GM19193 (cell line): Measurements from ENCODE around the gene BDH2.

ENCODE experiments used
- POLR2A ChIP-seq: IDR thresholded peaks from 4 replicates; pipeline ENCODE4 v1.6.1; 2011; ENCODE audit not compliant: insufficient read depth, insufficient read length; ENCODE audit errors: extremely low read depth

Gene BDH2

DNA sequence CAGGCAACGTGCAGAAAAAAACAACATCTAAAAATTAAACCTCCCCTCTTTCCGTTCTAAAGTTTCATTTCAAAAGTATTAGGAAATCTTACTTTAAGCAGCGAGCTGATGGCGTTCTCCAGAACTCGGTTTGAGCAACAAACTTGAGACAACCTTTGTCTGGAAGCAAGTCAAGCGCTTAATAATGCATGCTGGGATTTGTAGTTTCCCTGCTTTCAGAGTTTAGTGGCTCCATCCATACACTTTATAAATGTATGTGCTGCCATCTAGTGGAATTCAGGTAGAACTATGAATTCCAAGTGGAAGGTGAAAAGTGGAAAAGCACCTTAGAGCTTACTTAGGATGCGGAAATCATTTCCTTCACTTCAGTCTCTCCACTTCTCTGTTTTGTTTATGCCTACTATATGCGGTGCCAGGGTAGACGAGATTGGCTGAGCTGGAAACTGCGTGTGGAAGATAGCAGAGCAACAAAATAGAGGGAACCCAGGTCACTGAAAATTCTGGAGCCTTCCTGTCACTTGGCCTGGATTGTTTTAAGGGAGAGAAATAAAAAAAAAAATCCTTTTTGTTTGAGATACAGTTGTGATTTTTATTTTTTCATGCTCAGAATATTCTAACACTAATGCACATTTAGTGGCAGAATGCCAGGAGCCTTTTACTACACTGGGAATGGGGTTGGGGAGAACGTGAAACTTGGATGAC, at the start of gene BDH2:
Gene BDH2, minus strand, starts transcription at position 144 of the 702 bp plus-strand sequence. CDS start 3,580 bp downstream, outside the sequence.
- no peak for TF ChIP-seq POLR2A

DNA sequence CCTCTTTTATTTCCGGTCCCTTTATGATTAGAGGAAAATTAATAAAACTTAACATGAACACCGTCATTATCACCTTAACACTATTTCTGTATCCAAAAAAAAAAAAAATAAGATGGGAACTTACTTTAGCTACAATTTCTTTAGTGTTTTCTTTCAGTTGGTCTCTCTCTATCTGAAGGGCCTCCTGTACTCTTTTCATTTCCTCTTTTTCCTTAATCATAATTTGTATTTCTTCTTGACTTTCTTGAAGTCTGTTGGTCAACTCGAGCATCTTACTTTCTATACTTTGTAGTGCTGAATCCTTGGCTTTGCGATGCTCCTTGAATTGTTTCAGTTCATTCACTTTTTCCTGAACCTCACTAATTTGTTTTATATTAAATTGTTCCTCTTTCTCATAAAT, 45.3 kb upstream of the BDH2 start:
- TF ChIP-seq POLR2A = no peak

- no peak for TF ChIP-seq POLR2A
Measured at GRCh38 chr4:103137446-103137827, 37.8 kb upstream of the BDH2 start.

DNA sequence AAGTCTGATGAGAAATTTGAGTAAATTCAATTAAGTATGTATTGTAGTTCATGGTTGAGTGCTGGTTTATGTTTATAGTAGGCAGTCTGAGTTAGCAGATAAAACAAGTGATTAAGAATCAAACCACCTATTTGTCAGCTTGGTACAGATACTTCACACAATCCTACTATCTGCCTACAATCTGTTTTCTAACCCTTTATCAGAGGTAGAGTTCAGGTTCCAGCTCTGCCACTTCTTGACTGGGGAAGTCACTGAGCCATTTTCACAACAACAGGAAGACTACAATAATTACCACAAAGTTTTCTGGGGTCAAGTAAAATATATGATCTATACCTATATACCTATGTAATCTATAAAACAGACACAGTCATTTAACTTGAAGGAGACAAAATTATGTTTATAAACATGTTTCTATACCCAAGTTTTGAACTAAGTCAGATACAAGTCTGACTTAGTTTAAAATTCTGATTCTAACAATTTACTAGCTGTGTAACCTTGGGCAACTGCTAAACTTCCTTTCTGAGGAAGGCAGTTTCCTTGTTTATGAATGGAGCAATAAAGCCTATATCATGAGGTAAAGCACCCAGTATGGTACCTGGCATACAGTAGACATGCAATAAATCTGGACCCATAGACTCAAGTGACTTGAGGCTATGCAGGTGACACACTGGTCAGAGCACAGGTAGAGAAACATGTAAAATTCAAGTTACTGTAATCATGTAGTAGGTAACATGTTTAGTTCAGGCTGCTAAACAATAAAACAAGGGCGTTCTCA, 37.2 kb upstream of the BDH2 start:
- no peak for TF ChIP-seq POLR2A

DNA sequence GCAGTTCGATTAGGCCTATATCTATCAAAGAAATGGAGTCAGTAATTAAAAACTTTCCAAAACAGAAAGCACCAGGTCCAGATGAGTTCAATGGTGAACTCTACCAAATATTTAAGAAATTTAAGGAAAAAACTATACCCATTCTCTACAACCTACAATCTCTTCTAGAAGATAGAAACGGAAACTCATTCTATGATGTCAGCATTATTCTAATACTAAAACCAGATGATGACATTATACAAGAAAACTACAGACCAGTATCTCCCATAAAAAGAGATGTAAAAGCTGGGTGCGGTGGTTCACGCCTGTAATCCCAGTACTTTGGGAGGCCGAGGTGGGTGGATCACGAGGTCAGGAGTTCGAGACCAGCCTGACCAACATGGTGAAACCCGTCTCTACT, 29.5 kb upstream of the BDH2 start:
- TF ChIP-seq POLR2A = no peak

GRCh38 chr4:103126126-103126525, 26.5 kb upstream of the BDH2 start:
- no peak for TF ChIP-seq POLR2A

GRCh38 chr4:103123114-103123513, 23.5 kb upstream of the BDH2 start:
- TF ChIP-seq POLR2A = no peak

GRCh38 chr4:103118166-103118565, 18.5 kb upstream of the BDH2 start:
- no peak for TF ChIP-seq POLR2A

DNA sequence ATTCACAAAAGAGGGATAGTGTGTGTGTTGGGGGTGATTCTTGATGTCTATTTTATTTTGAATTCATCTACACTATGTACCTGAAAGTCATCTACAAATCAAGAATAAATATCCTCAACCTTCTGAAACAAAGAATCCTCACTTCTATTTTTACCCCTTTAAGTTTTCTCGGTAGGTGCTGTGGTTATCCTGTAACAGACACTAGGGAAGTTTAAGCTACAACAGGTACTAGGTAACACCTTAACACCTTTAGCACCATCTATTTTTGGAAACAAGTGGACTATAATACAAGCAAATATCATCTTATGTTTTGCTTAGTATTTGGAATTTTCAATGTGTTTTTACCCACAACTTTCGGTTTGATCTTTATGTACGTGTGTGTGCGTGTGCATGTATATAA, 12.0 kb upstream of the BDH2 start:
- no peak for TF ChIP-seq POLR2A

DNA sequence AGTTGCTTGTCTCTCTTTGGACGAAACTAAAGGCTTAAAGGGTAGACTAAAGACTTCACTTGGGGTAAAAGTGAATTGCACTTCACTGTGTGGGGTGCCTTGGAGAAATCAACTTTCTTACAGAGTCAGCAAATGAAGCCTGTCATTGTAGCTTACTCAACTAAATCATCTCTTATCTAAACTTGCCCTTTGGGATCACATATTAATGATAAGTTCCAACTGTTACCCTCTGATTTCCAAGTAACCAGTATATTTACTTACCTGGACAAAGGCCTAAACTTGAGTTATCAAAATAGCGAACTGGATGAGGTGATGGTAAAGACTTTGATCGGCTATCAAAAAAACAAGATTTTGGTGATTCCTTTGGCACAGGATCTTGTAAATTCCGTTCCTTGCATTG, 8.9 kb upstream of the BDH2 start:
- no peak for TF ChIP-seq POLR2A

GRCh38 chr4:103105558-103106356, 6.1 kb upstream of the BDH2 start:
- TF ChIP-seq POLR2A = no peak

DNA sequence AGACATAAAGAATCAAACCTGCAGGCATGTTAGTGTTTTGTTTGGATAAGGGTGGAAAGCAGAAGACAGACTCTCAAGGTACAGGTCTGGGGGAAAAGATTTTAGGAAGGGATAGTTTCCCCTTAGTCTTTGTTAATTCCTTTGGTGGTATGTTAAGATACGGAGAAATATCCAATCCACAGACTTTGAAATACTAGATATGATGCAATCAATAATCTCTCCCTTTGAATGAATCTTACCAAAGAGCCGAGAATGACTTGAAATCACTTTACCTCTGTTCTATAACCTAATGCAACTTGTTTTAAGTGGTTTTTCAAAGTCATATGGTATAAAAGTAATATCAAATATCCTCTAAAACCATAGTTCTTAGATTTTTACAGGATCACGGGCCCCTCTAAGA, 5.3 kb upstream of the BDH2 start:
- no peak for TF ChIP-seq POLR2A

DNA sequence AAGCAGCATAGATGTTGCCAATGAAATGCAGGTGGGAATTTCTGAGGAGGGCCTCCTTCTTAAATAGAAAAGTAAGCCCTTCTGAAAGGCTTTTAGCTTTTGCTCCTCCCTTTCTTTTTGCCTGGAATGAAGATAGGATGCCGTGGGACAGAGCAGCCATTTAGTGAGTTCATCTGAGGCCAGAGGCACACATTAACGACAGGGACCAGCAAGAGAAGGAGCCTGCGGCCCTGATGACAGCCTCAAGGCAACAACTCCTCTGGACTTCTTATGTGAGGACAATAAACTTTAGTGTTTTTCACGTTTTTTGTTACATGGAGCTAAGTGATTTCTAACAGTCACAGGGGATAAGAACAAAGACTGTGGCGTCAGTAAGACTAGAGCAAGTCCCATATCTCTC, 1.1 kb upstream of the BDH2 start:
- TF ChIP-seq POLR2A = no peak

GRCh38 chr4:103098756-103099440, 736 bp downstream of the BDH2 start:
- TF ChIP-seq POLR2A = no peak

DNA sequence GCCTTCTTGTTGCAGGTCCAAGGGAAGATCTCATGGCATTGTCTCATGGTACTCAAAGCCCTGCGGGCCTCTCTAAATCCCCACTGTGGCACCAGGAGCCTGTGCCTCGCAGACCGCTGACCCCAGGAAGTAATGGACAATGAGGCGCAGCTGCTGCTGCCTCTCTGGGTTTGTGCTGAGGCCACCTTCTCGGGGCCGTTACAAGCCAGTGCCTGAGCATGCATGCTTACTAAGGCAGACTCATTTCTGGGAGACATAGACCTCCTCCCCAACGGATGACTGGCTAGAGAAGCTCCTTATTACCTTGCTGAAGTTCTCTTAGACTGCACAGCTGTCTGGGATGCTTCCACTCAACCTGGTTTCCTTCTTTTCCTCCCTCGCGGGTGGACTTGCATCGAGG, 1.3 kb downstream of the BDH2 start:
- no peak for TF ChIP-seq POLR2A
